GM18861 (cell line): ENCODE data around the gene MLLT6.

Experiments
- ATAC-seq: cut with Tn5 transposase; IDR thresholded peaks from one replicate; pipeline ENCODE4 v1.9.1; 2021; ENCODE audit not compliant: unreplicated experiment

Gene MLLT6

GRCh38 chr17:38706505-38707216, 1.6 kb downstream of the MLLT6 start:
- ATAC-seq, result no peak

- no peak for ATAC-seq
Observed at GRCh38 chr17:38707678-38708351, 2.7 kb downstream of the MLLT6 start.

DNA sequence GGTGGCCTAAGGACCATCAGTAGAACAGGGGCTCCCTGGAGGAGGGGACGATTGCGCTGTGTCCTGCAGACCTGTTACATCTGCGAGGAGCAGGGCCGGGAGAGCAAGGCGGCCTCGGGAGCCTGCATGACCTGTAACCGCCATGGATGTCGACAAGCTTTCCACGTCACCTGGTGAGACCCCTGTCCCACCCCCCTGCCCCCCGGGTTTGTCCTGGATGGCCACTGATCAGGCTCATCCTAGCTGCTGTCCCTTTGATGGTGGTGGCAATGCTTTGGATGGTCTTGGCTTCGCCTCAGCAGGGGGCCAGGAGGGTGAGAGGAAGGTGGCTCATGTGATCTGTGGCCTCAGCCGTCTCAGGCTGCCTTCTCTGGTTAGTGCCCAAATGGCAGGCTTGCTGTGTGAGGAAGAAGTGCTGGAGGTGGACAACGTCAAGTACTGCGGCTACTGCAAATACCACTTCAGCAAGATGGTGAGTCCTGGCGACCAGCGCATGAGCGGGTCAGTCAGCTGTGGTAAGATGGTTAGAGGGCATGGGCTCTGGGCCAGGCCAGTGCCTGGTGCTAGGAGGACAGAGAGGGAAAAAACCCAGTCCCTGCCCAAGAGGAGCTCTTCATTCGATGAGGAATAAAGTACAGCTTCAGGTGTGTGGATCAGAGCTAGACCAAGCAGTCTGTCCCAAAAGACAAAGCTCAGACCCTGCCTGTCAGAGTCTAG, 4.2 kb downstream of the MLLT6 start:
- no peak for ATAC-seq

- ATAC-seq, result no peak
Observed at GRCh38 chr17:38709864-38710603, 5.0 kb downstream of the MLLT6 start.

DNA sequence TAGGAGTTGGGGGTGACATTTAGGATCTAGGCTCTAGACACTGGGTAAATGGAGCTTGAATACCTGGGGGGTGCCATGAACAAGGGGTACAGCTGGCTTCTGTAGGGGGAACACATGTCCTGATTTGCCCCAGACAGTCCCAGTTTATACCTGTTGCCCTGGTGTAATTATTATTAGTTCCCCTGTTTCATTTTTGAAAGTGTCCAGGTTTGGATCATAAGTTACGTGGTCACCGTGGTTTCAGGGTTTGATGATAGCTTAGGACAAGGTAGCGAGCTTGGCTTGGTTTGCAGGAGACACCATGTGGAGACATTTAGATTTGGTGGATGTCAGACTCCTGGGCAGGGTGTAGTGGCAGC, 5.5 kb downstream of the MLLT6 start:
- ATAC-seq, result no peak

DNA sequence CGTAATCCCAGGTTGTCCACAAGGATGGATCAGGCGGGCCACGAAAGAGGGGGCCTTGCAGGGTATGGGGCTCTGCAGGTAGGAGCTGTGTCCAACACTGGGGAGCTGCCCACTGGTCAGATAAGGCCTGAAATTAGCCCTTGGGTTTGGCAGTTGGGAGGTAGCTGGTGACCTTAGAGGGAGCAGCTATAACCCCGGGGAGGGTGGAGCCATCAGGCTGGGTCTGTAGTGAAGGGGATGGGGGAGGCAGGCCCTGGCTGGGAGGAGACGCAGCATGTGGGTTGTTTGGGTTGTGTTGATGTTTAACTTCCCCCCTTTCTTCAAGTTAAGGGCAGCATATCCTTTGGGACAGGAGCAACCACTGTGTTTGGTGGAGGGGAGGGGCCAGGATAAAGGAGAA, 5.9 kb downstream of the MLLT6 start:
- ATAC-seq, result no peak

- no peak for ATAC-seq
Observed at GRCh38 chr17:38711792-38712571, 6.9 kb downstream of the MLLT6 start.

GRCh38 chr17:38712593-38712992, 7.5 kb downstream of the MLLT6 start:
- ATAC-seq, result no peak

- ATAC-seq, result no peak
Observed at GRCh38 chr17:38713456-38714075, 8.5 kb downstream of the MLLT6 start.

- no peak for ATAC-seq
Observed at GRCh38 chr17:38715216-38715943, 10.3 kb downstream of the MLLT6 start.

- ATAC-seq, result no peak
Observed at GRCh38 chr17:38716368-38717005, 11.4 kb downstream of the MLLT6 start.

DNA sequence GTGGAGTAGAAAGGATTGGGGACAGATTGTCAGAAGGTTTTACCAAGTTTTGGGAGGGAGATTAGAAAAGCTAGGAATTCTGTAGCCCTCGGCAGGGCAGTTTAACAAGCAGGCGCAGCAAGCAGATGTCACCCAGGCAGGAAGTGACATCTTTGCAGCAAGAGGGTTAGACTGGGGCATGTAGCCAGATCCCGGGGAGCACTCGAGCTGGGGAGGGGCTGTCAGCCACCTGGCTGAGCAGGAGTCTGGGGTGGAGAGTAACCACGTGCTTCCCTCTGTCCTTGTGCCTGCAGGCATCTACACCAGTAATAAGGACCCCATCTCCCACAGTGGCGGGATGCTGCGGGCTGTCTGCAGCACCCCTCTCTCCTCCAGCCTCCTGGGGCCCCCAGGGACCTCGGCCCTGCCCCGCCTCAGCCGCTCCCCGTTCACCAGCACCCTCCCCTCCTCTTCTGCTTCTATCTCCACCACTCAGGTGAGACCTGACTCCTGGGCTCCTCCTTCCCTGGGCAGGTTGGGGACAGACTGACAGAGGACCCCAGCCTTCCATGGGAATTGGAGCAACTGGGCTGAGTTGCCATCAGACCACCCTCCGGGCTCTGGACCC, 12.2 kb downstream of the MLLT6 start:
- no peak for ATAC-seq

GRCh38 chr17:38719289-38719942, 14.3 kb downstream of the MLLT6 start:
- no peak for ATAC-seq

DNA sequence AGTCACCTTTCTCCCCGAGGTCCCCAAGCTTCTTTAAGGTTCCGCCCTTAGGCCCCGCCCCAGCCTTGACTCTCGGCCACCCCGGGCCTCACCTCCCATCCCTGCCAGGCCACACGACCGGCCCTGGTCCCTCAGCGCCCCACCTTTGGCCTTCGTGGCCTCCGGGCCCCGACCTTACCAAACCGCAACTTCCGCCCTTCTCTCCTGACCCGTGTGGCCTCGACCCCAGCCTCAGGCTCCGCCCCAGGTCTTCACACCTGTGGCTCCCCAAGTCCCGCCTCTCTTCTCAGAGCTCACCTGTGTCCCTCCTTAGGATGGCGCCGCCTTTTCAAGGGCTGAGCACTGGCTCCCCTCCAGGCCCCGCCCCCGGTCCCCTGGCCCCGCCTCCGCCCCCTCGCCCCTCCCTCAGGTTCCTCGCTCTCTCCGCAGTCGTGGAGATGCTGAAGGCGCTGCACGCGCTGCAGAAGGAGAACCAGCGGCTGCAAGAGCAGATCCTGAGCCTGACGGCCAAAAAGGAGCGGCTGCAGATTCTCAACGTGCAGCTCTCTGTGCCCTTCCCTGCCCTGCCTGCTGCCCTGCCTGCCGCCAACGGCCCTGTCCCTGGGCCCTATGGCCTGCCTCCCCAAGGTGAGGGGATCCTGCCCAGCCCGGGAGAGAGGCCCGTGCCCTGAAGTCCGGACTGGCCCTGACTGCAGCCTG, 15.0 kb downstream of the MLLT6 start:
- ATAC-seq, result no peak

DNA sequence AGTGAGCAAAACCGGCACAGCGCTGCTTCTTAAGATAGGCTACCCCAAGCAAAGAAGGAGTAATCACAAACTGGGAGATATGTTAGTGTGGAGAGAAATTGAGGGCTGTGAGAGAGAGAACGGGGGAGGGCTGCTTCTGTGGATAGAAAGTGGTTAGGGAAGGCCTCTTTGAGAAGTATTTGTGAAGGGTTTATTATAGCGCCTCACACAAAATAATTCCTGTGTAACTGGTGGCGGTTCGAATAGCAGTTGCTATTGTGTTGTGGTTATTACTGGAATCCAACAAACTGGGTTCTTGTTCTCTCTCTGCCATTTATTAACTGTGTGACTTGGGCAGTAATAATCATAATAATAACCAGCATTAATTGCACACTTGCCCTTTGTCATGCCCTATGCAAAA, 15.9 kb downstream of the MLLT6 start:
- no peak for ATAC-seq

DNA sequence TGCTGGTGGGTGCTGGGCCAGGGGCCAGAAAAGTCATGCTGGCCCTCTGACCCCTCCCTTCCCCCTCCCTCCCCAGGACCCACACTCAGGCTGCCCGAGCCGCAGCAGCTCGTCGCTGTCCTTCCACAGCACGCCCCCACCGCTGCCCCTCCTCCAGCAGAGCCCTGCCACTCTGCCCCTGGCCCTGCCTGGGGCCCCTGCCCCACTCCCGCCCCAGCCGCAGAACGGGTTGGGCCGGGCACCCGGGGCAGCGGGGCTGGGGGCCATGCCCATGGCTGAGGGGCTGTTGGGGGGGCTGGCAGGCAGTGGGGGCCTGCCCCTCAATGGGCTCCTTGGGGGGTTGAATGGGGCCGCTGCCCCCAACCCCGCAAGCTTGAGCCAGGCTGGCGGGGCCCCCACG, 16.7 kb downstream of the MLLT6 start:
- no peak for ATAC-seq

DNA sequence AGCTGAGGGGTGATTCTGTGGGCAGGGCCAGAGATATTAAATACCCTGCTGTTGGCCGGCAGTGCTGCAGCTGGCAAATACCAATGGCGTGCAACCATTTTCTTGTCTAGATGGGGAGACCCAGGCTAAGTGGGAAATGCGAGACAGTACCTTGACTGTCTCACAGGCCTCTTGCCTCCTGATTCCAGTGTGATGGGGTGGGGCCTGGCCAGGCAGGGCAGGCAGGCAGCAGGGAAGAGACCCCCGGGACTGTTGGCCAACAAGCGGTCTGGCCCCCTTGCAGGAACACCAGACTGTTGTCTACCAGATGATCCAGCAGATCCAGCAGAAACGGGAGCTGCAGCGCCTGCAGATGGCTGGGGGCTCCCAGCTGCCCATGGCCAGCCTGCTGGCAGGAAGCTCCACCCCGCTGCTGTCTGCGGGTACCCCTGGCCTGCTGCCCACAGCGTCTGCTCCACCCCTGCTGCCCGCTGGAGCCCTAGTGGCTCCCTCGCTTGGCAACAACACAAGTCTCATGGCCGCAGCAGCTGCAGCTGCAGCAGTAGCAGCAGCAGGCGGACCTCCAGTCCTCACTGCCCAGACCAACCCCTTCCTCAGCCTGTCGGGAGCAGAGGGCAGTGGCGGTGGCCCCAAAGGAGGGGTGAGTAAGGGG, 19.4 kb downstream of the MLLT6 start:
- ATAC-seq, result no peak
